ENCODE results near the gene CDH1.
A peak's percentile ranks its signal among the peaks of the same experiment; 100 is the strongest.
"Not testable (repeated sequence)": the region's sequence is repeated elsewhere in the genome, so short reads cannot be mapped to it uniquely, and the experiment has no call there.

Gene CDH1

DNA sequence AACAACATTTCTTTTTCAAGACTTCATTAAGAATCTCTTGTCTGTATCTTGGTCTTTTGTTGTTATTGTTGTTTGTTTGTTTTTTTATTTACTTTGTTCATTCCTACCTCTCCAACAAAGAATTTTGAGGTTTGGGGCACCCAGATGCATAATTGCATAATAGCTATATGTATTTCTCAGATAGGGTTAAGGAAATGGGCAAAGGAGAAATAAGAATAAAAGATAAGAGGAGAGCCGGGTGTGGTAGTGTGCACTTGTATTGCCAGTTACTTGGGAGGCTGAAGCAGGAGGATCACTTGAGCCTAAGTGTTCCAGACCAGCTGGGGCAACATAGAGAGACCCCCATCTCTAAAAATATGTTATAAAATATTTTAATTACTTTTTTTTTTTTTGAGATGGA lies 30.5 kb downstream of the CDH1 start:
- DNase-seq: no peak

DNA sequence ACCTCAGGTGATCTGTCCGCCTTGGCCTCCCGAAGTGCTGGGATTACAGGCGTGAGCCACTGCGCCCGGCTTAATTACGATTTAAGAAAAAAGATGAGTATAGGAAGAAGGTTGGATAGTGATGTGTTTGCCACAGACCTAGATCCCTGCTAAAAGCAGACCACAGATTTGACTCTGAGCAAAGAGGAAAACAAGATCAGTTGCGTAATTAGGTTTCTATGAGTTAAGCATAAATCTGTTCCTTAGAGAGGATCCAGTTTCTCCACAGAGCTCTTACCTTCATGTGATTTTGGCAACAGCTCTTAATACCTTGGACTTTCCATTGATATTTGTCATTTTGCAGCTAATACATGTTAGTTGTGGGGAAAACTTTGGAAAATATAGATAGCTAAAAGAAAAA lies 31.1 kb downstream of the CDH1 start:
- no peak for DNase-seq

DNA sequence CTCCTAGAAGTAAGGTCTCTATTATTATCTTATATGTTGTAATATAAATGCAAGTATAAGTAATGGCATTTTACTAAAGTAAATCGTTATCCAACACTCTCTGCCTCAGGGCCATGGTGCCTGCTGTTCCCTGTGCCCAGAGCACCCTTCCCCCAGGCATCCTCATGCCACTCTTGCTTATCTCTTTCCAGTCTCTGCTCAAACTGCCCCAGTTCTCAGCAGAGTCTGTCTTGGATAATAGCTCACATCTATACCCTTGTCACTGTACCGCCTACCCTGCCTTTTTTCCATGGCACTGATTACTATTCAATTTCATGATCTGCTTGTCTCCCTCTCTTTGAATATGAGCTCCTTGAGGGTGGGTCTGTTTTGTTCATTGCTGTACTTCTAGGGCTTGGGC lies 31.7 kb downstream of the CDH1 start:
- DNase-seq: no peak

DNA sequence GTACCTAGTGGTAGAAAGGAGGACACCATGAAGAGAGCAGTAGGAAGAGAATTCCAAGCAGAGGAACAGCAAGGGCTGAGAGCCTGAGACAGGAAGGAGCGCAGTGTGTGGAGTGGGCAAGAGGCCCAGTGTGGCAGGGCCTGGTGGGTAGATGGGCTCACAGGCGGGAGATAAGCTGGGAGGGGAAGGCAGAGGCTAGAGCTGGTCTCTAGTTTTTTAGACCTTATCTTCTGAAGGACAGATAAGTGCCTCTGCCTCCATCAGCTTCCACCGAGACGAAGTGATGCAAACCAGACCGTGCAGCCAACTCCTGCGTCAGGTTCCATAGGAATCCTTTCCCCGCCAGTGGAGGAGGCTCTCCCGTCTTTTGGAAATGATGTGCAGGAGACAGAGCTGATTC lies 33.6 kb downstream of the CDH1 start:
- DNase-seq: no peak

DNA sequence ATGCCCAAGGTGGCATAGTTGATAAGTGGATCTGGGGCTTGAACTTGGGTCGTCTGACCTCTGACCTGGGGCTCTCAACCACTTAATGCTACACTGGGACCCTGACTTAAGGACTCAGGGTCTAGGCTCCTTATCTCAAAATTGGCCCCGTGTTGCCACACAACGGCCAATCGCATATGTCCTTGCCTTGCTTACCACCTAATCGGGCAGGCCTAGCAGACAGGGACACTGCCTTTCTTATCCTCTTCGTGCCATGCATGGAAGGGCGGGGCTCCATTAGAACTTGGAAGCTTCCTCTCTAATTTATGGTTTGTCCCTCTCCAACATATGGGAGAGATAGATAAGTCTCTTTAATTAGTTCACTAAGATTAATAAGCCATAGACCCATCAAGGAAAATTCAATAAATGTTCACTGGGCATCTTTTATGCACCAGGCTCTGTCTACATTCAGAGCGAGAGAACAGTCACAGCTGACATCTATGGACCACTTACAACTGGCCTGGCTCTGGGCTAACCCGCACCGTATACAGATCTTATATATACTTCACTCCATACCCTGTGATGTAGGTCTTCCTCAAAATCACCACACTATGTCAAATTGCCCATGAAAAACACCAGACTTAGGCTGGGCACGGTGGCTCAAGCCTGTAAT lies 35.1 kb downstream of the CDH1 start:
- DNase-seq: no peak

DNA sequence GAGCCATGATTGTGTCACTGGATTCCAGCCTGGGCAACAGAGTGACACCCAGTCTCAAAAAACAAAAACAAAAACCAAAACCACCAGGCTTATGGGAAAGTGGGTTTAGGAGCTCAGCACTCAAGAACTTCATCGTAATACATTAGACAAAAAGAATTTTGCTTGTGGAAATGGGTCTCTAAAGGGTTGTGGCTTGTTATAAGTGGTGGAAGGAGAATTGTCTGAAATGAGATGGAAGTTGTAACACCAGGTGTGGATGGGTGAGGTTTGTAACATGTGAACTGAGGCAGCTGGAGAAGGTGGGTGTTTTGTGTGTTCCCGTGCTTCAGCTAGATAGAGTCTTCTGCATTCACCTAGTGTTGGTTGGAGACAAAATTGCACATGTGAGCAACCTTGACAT lies 35.8 kb downstream of the CDH1 start:
- no peak for DNase-seq

DNA sequence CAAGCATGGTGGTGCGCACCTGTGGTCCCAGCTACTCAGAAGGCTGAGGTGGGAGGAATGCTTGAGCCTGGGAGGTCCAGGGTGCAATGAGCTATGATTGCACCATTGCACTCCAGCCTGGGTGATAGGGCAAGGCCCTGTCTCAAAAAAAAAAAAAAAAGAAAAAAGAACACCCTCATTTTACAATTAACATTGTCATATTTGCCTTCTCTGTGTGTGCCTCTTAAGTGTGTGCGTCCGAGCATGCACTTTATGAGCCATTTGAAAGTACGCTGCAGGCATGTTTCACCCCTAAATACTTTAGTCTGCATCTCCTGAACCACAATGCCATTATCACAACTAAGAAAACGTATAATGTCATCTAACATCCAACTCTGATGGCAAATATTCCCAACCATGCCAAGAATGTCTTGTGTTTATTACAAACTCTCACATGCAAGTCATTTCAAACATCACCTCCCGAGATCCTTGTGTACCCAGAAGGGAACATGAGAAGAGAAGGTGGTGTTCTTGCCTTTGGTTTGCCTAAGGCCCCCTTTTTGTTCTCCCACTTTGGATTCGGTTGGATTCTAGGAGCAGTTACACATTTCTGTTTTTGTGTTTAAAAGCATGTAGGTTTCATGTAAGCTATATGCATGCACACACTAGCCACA lies 38.0 kb downstream of the CDH1 start:
- no peak for DNase-seq

DNA sequence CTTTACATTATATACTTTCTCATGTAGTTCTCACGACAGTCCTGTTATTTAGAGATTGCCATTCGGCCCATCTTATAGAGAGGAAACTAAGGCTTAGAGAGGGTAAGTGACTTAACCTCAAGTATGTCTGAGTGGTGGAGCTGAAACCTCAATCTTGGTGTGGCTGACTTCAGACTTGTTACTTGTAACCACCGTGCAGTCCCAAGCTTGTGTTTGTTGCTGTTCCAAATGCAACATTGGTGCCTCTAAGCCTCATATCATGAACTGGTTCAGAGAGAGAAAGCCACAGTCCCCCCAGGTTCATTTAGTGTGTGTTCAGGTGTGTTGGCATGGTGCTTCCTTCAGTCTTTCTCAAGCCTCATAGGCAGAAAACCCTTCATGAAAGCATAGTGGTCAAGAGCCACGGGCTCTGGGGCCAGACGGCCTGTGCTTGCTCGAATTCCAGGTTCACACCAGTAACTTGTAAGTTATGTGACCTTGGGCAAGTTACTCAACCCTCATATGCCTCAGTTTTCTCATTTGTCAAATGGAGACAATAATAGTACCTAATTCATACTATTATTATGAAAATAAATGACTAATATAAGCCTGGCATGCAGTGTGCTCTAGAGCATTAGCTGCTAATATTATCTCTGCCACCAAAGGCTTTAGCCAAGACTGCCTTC lies 39.9 kb downstream of the CDH1 start:
- DNase-seq: no peak

DNA sequence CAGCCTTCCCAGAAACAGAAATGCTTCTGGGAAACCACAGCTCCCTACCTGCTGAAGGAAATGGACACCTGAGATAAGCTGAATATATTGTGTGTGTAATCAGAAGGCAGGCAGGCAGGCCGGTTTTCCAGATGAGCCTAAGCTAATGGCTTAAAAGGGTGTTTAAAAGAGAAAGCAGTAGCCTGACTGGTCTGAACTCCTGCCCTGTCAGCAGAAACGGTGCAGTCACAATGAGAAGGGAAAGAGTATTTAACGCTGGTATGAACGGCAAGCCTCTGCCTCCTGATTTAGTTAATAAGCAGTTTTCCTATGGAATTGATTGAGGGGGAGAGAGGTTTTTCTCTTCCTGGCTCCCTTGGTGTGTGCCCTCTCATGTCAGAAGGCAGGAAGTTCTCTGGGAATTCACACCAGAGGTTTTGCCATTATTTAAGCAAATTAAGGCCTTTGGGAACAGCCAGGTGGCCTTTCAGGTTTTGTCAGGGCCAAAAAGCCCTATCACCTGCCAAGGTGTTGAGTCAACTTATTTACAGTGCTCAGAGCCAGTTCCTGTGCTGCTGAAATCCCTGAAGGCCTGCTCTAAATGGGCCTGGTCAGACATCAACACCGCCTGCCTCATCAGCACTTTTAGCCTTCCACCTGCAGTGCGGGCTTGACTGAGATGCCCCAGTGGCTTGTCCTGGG lies 41.6 kb downstream of the CDH1 start:
- DNase-seq: no peak

DNA sequence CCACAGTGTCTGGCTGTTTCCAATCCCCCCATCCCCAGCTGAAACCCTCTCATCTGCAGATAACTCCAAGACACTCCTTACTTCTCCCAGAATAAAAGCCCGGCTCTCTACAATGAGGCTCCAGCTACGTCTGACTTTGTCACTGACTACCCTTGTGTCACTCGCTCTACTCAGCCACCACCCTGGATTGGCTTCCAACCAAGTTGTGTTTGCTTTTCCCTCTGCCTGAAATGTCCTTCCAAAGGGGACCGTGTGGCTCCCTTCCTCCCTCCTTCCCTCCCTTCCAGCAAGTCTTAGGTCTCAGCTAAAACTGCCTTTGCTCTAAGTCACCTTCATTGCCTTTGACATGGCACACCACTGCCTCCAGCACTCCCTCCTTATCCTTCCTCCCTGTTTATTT lies 42.8 kb downstream of the CDH1 start:
- DNase-seq: no peak

DNA sequence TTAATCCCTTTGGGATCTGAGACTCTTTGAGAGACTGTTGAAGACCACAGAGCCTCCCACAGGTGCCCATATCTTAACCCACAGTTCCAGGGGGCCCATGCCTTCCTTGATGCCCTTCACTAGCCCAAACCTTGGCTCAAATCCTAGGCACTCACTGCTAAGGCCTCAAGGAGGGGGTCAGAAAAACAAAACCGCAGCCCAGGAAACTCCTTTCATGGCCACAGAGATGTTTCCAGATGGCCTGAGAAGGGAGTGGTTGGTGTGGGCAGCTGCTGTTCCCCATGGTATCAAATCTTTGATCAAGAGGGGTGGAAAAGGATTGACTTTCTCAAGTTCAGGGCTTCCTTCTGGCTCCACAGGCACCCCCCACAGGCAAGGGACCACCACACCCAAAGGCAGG lies 44.7 kb downstream of the CDH1 start:
- DNase-seq: no peak

DNA sequence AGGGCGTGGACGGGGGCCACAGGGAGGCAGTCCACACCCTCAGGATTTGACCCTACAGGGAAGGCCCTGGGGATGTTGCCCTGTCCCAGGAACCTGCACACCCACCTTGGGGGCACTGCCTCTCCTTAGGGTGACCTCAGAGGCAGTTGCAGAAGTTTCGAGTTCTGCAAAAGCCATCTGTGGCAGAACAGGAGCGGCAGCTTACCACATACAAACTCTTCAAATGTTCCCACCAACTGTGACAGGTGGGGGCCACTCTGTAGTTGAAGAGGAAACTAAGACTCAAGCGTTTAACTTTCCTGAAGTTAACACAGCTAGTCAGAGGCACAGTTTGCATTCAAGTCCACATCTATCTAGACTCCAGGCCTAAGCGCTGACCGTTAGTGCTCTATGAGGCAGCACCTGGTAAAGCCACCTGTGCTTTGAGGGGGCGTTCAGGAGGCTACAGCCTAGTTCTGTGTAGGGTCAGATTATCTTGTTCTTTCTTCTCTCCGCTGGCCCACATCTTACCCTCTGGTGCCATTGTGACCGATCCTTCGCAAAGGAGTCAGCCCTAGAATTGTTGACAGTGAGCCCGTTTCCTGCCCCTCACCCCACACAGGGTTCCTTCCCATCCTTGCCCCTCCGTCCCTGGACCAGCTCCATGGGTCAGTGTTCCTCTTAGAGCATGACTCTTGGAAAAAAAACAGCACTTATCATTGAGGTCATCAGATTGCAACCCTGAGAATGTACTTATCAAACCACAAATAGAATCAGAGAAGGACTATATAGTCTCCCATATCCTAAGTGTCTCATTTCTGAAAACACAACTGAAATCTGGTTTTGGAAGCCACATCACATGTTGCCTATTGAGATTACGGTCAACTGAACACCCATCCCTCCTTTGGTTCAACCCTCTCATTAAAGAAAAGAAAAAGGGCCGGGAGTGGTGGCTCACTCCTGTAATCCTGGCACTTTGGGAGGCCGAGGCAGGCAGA lies 45.4 kb downstream of the CDH1 start:
- DNase-seq: no peak

DNA sequence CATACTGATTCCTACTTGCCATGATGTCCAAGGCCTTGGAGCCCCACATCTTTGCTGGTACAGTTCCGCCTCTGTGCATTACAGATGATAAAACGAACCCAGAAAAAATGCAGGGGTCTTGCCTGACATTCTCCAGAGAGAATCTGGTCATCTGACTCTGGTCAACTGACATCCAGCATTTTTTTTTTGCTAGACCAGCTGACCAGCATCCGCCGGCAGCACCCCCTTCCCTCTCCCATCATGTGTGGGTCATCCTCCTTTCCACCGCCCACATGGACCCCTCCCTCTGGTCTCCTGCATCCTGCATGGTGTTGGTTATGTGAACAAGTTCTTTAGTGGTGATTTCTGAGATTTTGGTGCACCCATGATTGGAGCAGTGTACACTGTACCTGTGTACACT lies 47.1 kb downstream of the CDH1 start:
- no peak for DNase-seq

DNA sequence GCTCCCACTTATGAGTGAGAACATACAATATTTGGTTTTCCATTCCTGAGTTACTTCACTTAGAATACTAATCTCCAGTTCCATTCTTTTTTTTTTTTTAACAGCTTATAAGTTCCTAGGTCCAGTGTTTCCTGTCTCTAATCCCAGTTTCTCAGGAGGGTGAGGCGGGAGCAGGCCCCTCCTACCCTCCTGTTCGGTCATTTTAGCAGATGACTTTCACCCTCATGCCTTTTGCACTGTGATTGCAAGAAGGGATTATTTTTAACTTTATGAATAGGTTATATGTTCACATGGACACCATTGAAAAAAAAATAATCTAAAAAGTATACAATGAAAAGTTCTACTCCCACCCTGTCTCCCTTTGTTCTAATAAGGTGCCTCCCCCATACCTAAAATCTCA lies 47.6 kb downstream of the CDH1 start:
- no peak for DNase-seq

DNA sequence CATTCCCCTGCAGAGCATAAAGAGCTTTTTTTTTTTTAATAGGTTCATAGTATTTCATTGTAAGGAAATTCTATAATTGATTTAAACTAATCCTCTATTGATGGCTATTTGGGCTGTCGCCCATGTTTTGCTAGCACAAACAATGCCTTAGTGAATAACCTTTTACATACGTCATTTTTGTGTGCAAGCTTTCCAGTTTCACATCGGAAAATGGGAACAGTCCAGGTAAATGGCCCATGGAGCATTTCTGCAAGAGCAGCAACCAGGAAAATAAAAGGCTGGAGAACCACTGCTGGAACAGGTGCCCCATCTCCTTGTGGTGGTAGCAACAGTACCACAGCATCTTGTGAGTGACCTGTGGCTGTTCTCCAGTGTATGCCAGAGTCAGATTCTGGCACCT lies 48.6 kb downstream of the CDH1 start:
- DNase-seq: no peak

DNA sequence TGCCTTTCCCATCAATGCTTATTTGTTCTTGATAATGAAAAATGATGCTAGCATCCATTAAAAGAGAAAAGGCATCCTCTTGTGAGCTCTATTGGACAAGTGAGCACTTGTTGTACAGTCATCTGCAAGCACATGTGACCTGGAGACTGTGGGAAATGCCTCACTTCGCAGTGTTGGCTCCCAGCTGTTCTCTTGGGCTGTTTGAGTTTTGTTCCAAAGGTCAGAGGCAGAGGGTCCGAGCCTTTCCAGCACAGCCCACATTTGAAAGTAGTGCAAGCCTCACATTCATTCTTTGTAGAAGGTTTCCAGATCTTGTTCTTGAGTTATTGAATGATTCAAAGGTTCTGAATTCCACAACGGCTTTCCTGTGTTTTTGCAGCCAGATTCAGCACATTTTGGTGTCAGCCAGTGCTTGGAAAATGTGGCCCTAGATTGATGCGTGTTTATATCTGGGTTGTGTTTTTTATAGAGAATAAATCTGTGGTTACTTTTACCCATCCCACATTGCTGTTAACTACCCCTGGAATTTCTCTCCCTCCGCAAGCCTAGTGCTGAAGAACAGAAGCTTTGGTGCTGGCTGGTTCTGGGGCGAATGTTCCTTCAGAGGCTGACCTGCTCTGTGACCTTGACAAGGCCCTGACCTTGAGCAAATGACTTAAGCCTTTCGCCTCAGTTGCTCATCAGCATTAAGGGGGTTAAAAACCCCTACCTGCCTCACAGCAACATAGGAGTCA lies 49.8 kb downstream of the CDH1 start:
- DNase-seq: peak; percentile 34

DNA sequence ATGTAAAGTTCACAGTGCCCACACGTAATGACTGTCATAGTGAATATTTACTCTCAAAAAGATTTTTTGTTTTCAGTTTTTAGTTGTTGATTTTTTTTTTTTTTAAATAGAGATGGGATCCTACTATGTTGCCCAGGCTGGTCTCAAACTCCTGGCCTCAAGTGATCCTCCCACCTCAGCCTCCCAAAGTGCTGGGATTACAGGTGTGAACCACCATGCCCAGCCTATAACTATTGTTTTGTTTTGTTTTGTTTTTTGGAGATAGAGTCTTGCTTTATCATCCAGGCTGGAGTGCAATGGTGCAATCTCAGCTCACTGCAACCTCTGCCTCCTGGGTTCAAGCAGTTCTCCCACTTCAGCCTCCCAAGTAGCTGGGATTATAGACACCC lies 50.3 kb downstream of the CDH1 start:
- DNase-seq: not testable (repeated sequence)

DNA sequence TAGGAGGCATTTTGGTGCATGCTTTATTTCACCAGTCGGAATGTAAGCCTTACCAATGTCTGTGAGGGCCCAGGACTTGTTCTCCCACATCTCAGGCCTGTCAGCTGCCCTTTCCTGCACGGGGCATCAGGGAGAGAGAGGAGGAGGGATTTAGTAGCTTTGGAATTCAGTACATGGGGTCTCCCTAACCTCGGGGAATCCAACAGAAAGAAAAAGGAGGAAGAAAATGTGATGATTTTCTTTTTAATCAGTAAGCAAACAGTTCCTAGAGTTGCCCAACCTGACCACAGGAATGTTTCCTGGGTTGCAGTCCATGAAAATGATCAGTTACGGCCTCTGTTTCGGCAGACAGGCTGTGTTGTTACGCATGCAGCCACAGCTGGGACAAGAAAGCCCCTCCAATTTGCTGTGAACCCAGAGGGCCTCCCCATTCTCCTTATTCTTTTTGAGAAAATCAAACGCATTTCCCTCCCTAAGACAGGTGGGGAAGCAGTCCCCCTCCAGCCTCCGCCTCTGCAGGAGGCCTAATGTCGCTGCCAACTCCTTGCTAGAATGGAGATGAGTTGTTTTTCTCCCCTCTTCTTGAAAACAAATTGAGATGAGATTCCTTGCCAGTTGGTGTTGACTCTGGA lies 53.2 kb downstream of the CDH1 start:
- DNase-seq: no peak

DNA sequence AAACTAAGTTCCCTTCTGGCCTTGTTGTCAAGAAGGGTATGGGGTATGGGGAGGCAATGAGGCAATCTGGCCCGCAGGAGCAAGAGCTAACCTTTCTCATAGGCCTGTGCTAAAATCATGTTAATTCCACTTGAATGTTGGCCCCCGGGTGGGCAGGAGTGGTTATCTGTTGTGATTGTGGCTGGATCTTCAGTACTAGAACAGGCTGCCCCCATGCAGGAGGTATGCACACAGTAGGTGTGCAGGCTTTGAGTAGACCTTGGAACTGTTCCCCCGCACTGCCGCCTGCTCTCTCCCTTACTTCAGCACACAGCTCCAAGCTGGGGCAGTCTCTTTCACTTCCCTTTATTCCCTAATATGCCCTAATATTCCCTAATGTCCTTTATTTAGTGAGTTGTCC lies 53.9 kb downstream of the CDH1 start:
- no peak for DNase-seq

DNA sequence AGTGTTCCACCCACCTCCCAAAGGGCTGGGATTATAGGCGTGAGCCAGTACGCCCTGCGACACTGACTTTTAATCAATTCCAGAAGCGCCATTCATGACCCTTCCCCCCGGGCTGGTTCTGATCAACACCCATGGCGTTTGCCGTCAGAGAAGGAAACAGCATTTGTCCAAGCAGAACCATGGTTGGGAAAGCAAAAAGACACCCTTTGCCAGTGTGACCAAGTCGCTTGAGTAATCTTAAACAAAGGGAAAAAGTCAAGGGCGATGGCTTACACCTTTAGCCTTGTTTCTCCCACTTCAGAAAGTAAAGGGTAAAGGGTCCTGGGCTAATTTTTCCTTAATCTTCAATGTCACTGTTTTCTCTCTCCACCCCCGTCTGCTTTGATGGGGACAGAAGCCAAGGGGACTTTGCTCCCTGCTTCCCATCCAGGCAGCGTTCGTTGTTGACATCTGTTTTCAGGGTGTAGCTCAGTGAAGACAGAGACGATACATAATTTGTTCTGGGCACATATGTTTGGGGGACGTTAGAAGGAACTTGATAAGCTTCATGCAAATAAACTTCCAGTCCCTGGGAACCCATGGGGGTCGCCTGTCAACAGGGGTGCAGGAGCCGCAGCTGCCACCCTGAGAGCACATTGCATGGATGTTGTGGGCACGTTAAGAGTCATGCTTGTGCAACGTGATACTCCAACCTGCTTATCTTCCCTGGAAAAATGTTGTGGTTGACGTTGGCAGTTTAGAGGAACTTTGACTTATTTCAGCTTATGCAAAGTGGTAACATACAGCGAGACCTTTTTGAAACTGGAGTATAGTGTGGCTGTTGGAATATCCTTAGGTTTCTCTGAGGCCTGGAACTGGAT lies 55.6 kb downstream of the CDH1 start:
- DNase-seq: no peak

All from NCI-H1694 (cell line).